K562 (cell line): ENCODE results near the gene CRYBG2. TPM values are rescaled to one million over a fixed set of nuclear protein-coding genes. Genes with fewer than 3 reads are reported as not detected.

Experiments used
- BCOR ChIP-seq: fragments of 450-650 bp; IDR thresholded peaks from 2 replicates; pipeline ENCODE4 v1.6.1; 2016
- BRD4 ChIP-seq: fragments of 200-600 bp; sonication (generic); IDR thresholded peaks from 2 replicates; pipeline ENCODE4 v1.6.1; 2017; ENCODE audit warnings: inconsistent platforms
- CHD2 ChIP-seq: IDR thresholded peaks from 2 replicates; pipeline ENCODE4 v1.6.1; 2011; ENCODE audit warnings: low read depth, low read length
- DMBX1 ChIP-seq: fragments of 250-450 bp; sonication (Bioruptor Pico); IDR thresholded peaks from 2 replicates; pipeline ENCODE4 v1.8.0; 2022; ENCODE audit warnings: inconsistent platforms, mild to moderate bottlenecking, moderate library complexity, borderline replicate concordance
- EGR1 ChIP-seq: fragments of 450-650 bp; conservative IDR thresholded peaks from 2 replicates; pipeline ENCODE4 v1.6.1; 2017; ENCODE audit warnings: mild to moderate bottlenecking
- HMG20B ChIP-seq: fragments of 250-450 bp; sonication (Bioruptor Pico); IDR thresholded peaks from 2 replicates; pipeline ENCODE4 v1.5.0; 2021; ENCODE audit warnings: mild to moderate bottlenecking
- HNRNPLL ChIP-seq: fragments of 200-400 bp; formaldehyde crosslinking; IDR thresholded peaks from 2 replicates; pipeline ENCODE4 v1.6.1; 2017; ENCODE audit warnings: low read length, low read depth, mild to moderate bottlenecking; ENCODE audit not compliant: poor library complexity, severe bottlenecking
- HNRNPUL1 ChIP-seq: fragments of 200-400 bp; formaldehyde crosslinking; IDR thresholded peaks from 2 replicates; pipeline ENCODE4 v1.6.1; 2017; ENCODE audit warnings: low read length
- HOXB6 ChIP-seq: fragments of 250-450 bp; sonication (Bioruptor Pico); IDR thresholded peaks from 2 replicates; pipeline ENCODE4 v1.5.1; 2022; ENCODE audit warnings: mild to moderate bottlenecking, borderline replicate concordance
- LEF1 ChIP-seq: fragments of 450-650 bp; IDR thresholded peaks from 2 replicates; pipeline ENCODE4 v1.6.1; 2016; ENCODE audit warnings: mild to moderate bottlenecking
- MYC ChIP-seq, 2 experiments: fragments of 250-450 bp in 1 of 2; sonication (Bioruptor Pico) in 1 of 2; IDR thresholded peaks; 2 replicates each; pipeline versions ENCODE4 v1.5.1 to v1.6.1; 2012 to 2021; ENCODE audit warnings: low read depth in 2 of 2, borderline replicate concordance in 1 of 2, improper control_type of control experiment in 1 of 2, low read length in 1 of 2, mild to moderate bottlenecking in 1 of 2, moderate library complexity in 1 of 2
- NBN ChIP-seq: fragments of 450-650 bp; IDR thresholded peaks from 2 replicates; pipeline ENCODE4 v1.6.1; 2016; ENCODE audit warnings: low read depth, mild to moderate bottlenecking
- NFE2L1 ChIP-seq: fragments of 450-650 bp; IDR thresholded peaks from 2 replicates; pipeline ENCODE4 v1.6.1; 2016; ENCODE audit warnings: missing genetic modification characterization, low read depth, mild to moderate bottlenecking, missing compliant biosample characterization, moderate library complexity, borderline replicate concordance
- POLR2B ChIP-seq: fragments of 450-650 bp; IDR thresholded peaks from 2 replicates; pipeline ENCODE4 v1.6.1; 2018; ENCODE audit warnings: low read depth; ENCODE audit not compliant: partially characterized antibody
- ZFX ChIP-seq: sonication (generic); formaldehyde crosslinking; IDR thresholded peaks from 2 replicates; pipeline ENCODE4 v1.8.0; 2022; ENCODE audit warnings: mild to moderate bottlenecking, missing genetic modification reagents, moderate library complexity
- ZNF12 ChIP-seq: sonication (generic); formaldehyde crosslinking; IDR thresholded peaks from 2 replicates; pipeline ENCODE4 v1.4.0; 2020; ENCODE audit warnings: mild to moderate bottlenecking, missing genetic modification reagents
- ZNF3 ChIP-seq: fragments of 250-450 bp; sonication (Bioruptor Pico); IDR thresholded peaks from 2 replicates; pipeline ENCODE4 v1.5.0; 2021; ENCODE audit warnings: mild to moderate bottlenecking, moderate library complexity
- ZNF644 ChIP-seq: fragments of 200-800 bp; sonication (Bioruptor generic); IDR thresholded peaks from 2 replicates; pipeline ENCODE4 v1.6.1; 2016; ENCODE audit warnings: low read depth, missing genetic modification characterization, missing compliant biosample characterization
- polyA plus RNA-seq, 8 experiments: library from polyadenylated mRNA; depleted of rRNA in 4 of 8; stranded (reverse) in 5 of 8; unstranded in 3 of 8; fragments of >200 nt; fragmentation: Nextera tagmentation in 2 of 8; fragmentation: Illumina TruSeq in 1 of 8; extraction: Ambion mirVana in 2 of 8; extraction: Trizol in 1 of 8; gene quantifications; 2 replicates each; pipeline versions ENCODE4 v1.2.1 to v1.2.3, GENCODE V29; 2011 to 2014; ENCODE audit warnings: inconsistent platforms in 1 of 8, missing spikeins in 1 of 8
- total RNA-seq, 7 experiments: library from RNA; depleted of rRNA in 6 of 7; stranded (reverse); fragments of >200 nt in 6 of 7; fragmentation: Illumina TruSeq in 2 of 7; extraction: Trizol in 2 of 7; gene quantifications; 2 replicates each; pipeline versions ENCODE4 v1.2.1 to v1.2.3, GENCODE V29; 2011 to 2021; ENCODE audit warnings: low replicate concordance in 1 of 7
- TF ChIP-seq, protein P1 (sequence below), 2 experiments: IDR thresholded peaks; 2 replicates each; pipeline ENCODE4 v1.6.1; 2012; ENCODE audit warnings: improper control_type of control experiment in 2 of 2, low read depth in 2 of 2, low read length in 2 of 2, borderline replicate concordance in 1 of 2
- TF ChIP-seq, protein P2 (sequence below), 2 experiments: IDR thresholded peaks; 2 replicates each; pipeline ENCODE4 v1.6.1; 2011; ENCODE audit warnings: borderline replicate concordance in 1 of 2, control low read depth in 1 of 2, low read depth in 1 of 2, low read length in 1 of 2, mild to moderate bottlenecking in 1 of 2, mixed read lengths in 1 of 2, moderate library complexity in 1 of 2; ENCODE audit not compliant: insufficient read depth in 1 of 2, insufficient read length in 1 of 2, poor library complexity in 1 of 2, severe bottlenecking in 1 of 2; ENCODE audit errors: extremely low read depth in 1 of 2
- TF ChIP-seq, protein P3 (sequence below): sonication (generic); formaldehyde crosslinking; IDR thresholded peaks from 2 replicates; pipeline ENCODE4 v1.8.0; 2022; ENCODE audit warnings: mild to moderate bottlenecking, missing genetic modification reagents
- TF ChIP-seq, protein P4 (sequence below): sonication (generic); formaldehyde crosslinking; IDR thresholded peaks from 2 replicates; pipeline ENCODE4 v1.8.1; 2022; ENCODE audit warnings: missing genetic modification reagents

Gene CRYBG2
- total and polyA plus RNA-seq, 9 of the 15 experiments (the other 6 are each of a cell fraction or from before 2014, with no cell fraction given): 0.39 to 8.5 (median 3.7) TPM

DNA sequence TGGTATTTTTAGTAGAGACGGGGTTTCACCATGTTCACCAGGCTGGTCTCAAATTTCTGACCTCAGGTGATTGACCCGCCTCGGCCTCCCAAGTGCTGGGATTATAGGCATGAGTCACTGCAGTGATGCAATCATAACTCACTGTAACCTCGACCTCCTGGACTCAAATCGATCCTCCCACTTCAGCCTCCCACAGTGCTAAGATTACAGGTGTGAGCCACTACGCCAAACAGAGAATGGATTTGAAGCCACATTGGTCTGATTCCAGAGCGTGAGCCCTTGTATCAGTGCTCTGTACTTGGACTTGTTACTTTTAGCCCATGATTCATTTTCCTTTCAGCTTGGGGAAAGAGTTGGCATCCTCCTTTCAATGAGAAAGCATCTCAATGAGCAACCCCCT is 33.5 kb upstream of the CRYBG2 start (continued):
- TF ChIP-seq, protein P1, sequence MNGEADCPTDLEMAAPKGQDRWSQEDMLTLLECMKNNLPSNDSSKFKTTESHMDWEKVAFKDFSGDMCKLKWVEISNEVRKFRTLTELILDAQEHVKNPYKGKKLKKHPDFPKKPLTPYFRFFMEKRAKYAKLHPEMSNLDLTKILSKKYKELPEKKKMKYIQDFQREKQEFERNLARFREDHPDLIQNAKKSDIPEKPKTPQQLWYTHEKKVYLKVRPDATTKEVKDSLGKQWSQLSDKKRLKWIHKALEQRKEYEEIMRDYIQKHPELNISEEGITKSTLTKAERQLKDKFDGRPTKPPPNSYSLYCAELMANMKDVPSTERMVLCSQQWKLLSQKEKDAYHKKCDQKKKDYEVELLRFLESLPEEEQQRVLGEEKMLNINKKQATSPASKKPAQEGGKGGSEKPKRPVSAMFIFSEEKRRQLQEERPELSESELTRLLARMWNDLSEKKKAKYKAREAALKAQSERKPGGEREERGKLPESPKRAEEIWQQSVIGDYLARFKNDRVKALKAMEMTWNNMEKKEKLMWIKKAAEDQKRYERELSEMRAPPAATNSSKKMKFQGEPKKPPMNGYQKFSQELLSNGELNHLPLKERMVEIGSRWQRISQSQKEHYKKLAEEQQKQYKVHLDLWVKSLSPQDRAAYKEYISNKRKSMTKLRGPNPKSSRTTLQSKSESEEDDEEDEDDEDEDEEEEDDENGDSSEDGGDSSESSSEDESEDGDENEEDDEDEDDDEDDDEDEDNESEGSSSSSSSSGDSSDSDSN (IDR thresholded peaks at IDR 0.05; ENCODE audit: borderline replicate concordance in 1 of 2, low read depth in 2 of 2, low read length in 2 of 2): no peak
- TF ChIP-seq MYC (IDR thresholded peaks at IDR 0.05; ENCODE audit: low read depth, low read length): peak; percentile 26; the same call in 1 of the 2 replicates
- no peak for TF ChIP-seq MYC (CRISPR knock-in tag; IDR thresholded peaks at IDR 0.05; ENCODE audit: borderline replicate concordance, low read depth)
- peak; percentile 60; the same call in 1 of the 2 replicates for TF ChIP-seq LEF1
- no peak for TF ChIP-seq ZNF3 (CRISPR knock-in tag)
- TF ChIP-seq ZNF644 (tag): no peak
- no peak for TF ChIP-seq HNRNPUL1
- TF ChIP-seq, protein P2, sequence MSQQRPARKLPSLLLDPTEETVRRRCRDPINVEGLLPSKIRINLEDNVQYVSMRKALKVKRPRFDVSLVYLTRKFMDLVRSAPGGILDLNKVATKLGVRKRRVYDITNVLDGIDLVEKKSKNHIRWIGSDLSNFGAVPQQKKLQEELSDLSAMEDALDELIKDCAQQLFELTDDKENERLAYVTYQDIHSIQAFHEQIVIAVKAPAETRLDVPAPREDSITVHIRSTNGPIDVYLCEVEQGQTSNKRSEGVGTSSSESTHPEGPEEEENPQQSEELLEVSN (IDR thresholded peaks at IDR 0.05; ENCODE audit: borderline replicate concordance in 1 of 2, extremely low read depth in 1 of 2, insufficient read depth in 1 of 2, insufficient read length in 1 of 2, low read depth in 1 of 2, low read length in 1 of 2, poor library complexity in 1 of 2, severe bottlenecking in 1 of 2): peak in 1 of 2 experiments; percentile 47
- TF ChIP-seq NBN: peak; percentile 75
- TF ChIP-seq HMG20B (CRISPR knock-in tag): no peak
- TF ChIP-seq NFE2L1 (tag): no peak
- no peak for TF ChIP-seq HNRNPLL
- TF ChIP-seq BCOR: no peak
- TF ChIP-seq DMBX1: peak; percentile 67; the same call in 1 of the 2 replicates
- TF ChIP-seq EGR1: peak; percentile 68
- TF ChIP-seq, protein P3, sequence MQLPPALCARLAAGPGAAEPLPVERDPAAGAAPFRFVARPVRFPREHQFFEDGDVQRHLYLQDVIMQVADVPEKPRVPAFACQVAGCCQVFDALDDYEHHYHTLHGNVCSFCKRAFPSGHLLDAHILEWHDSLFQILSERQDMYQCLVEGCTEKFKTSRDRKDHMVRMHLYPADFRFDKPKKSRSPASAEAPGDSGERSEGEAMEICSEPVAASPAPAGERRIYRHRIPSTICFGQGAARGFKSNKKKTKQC: peak; percentile 27; the same call in 1 of the 2 replicates
- TF ChIP-seq ZFX (CRISPR knock-in tag): no peak
- TF ChIP-seq CHD2: no peak
- no peak for TF ChIP-seq BRD4
- TF ChIP-seq POLR2B: no peak
- TF ChIP-seq HOXB6 (CRISPR knock-in tag): no peak
- TF ChIP-seq ZNF12 (CRISPR knock-in tag): no peak
- TF ChIP-seq, protein P4, sequence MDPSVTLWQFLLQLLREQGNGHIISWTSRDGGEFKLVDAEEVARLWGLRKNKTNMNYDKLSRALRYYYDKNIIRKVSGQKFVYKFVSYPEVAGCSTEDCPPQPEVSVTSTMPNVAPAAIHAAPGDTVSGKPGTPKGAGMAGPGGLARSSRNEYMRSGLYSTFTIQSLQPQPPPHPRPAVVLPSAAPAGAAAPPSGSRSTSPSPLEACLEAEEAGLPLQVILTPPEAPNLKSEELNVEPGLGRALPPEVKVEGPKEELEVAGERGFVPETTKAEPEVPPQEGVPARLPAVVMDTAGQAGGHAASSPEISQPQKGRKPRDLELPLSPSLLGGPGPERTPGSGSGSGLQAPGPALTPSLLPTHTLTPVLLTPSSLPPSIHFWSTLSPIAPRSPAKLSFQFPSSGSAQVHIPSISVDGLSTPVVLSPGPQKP (CRISPR knock-in tag): no peak
